Subcutaneous adipose tissue (tissue), 4 donors: Measurements from ENCODE around the gene CFAP45. TPM values are rescaled to one million over a fixed set of nuclear protein-coding genes. Genes with fewer than 3 reads are reported as not detected.

ENCODE experiments used
- CTCF ChIP-seq: fragments of 450-650 bp; IDR thresholded peaks from one replicate; pipeline ENCODE4 v1.5.1; 2016; ENCODE audit warnings: low read depth, mild to moderate bottlenecking, control low read depth, antibody characterized with exemption, moderate library complexity
- total RNA-seq, 4 donors: library from RNA; depleted of rRNA; stranded (reverse); fragments of >200 nt; gene quantifications; one replicate each; pipeline ENCODE4 v1.1.0, GENCODE V29; 2016

The CFAP45 gene
- total RNA-seq, 4 donors from 2014 or later = 0.85 to 1.3 TPM; not detected in 2

- TF ChIP-seq CTCF = no peak
Observed at GRCh38 chr1:159943908-159944622, 44.1 kb upstream of the CFAP45 start.

GRCh38 chr1:159943278-159943640 lies 43.3 kb upstream of the CFAP45 start:
- TF ChIP-seq CTCF = no peak

GRCh38 chr1:159942632-159943277 lies 42.8 kb upstream of the CFAP45 start:
- TF ChIP-seq CTCF = no peak

GRCh38 chr1:159941591-159942560 lies 41.9 kb upstream of the CFAP45 start:
- TF ChIP-seq CTCF = no peak

- TF ChIP-seq CTCF = no peak
Observed at GRCh38 chr1:159941141-159941540, 41.2 kb upstream of the CFAP45 start.

GRCh38 chr1:159940006-159940620 lies 40.1 kb upstream of the CFAP45 start:
- no peak for TF ChIP-seq CTCF
